ENCODE measurements around the gene PAFAH1B2.

PAFAH1B2 gene

DNA sequence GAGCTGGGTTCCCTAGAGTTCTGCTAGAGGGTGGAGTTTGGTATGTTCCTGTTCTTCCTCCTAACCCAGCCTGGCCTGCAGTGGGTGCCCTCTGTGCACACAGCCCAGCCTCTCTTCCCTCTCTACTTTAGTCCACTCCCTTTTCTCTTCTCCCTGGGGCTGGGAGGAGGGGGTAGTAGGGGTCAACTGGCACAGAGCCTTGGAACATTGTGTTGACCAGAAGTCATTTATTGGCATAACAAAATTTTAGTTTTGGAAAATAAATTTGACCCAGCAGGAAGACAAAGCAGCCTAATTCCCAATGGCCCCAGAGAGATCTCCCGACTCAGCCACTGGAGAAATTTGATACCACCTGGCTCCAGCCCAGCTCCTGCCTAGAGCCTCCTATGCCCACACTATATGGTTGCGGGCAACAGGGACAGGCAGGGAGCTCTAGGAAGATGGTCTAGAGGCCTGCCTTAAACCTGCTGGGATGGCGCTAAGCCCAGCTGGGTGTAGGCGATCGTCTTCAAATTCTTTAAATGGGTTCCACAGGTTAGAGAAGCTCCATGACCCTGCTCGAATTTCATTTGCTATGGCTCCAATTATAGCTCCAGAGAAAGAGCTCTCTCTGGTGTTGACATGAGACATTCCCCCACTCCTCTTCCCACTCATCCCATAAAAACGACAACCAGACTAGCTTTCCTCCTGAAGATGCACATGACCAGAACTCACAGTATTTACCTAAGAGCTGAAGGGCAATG is 77.9 kb downstream of the PAFAH1B2 start:
- peak; percentile 87 for DNase-seq (ENCODE audit: low read depth)

DNA sequence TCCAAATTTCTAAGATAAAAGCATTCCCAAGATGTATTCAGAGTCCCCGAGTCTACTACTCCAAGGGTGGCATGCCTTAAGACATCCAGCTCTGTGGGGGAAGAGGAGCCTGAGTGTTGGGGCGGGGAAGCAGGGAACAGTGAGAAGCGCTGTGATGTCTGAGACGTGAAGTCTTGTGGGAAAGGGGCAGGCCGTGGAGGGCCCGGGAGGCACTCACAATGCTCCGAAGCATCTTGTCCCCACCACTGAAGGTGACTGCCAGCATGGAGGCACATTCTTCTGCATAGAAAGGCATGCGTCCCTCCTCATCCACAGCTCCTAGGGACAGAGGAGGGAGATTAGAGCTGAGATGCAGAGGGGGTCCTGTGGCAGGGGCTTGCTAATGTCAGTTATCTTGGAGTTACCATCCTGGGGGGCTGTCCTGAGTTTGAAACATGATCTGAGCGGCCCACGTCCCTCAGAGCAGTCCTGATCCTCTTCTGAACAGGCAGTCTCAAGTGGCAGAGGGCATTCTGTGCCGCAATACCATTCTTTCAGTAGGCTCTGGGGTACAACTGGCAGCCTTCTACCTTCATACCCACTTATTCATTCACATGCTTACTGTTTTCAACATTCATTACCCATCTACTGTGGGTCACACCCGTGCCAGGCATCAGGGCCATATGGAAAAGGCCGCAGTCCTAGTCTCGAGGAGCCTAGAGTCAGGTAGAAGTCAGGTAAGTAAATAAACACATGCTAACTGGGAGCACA is 79.1 kb downstream of the PAFAH1B2 start:
- DNase-seq (ENCODE audit: low read depth), result no peak

DNA sequence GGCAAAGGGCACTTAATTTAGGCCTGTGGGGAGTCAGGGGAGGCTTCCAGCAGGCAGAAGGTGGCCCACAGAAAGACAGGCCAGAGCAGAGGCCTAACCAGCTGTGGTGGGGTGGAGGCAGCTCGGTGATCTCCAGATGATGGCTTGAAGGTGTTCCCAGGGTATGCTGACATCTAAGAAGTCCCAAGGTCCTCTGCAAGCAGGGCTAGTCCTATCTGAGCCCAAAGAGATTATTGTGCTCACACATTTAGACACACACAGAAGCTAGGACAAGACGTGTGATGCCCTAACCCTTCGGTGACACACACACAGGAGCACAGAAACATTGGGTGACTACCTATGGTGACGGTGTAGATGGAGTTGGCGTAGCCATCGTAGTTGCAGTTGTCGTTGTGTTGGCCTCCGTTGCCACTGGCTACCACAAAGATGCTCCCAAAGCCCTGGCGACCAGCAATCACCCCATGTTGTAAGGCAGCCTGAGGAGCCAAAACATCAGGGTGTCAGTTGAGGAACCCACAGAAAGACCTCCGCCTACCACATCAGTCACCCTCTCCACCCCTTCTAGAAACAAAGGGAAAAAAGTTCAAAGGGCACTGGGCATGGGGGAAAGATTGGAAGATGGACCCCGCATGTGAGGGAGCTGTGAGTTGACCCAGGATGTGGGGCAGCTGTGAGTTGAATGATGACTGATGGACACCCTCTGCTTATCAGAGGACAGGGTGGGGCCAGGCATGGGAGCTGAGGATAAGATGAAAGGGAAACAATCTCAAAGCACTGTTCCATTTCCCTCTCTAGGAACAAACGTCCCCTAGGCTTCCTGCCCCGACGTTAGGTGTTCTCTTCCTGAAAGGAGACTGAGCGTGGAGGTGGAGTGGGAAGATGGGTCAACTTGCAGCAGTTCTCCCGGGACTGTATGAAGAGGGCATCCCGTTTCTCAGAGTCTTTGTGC is 79.9 kb downstream of the PAFAH1B2 start:
- DNase-seq (ENCODE audit: low read depth), result no peak

DNA sequence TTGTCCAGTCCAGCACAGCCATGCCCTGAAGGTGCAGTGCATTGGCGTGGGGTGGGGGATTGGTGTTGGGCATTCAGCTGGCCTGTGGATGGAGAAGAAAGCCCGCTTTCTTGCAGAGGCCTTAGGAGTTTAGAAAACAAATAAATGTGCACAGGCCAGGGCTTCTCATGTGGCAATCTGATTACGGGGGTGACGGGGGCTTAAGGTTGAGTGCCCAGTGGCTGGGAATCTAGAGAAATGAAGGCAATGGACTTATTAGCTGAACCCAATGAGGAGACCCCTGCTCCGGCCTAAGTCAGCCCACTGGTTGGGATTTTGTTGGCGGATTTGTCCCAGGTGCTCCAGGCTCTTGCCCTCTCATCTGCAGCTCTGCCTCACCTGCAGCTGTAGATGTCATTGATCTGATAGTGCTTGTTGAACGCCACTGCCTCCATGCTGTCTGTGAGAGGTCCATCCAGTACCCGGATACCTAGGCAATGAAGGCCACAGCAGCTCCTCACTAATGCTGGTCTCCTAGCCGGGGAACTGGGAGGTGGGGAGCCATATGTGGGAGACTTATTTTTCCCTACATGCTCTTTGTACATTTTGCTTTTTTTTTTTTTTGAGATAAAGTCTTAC is 81.6 kb downstream of the PAFAH1B2 start:
- no peak for DNase-seq (ENCODE audit: low read depth)
